Calu3 (cell line): ENCODE results near the gene PCED1B. TPM values are rescaled to one million over a fixed set of nuclear protein-coding genes. Genes with fewer than 3 reads are reported as not detected.
"Not testable (repeated sequence)": the region's sequence is repeated elsewhere in the genome, so short reads cannot be mapped to it uniquely, and the experiment has no call there.

ENCODE experiments used
- BruUV-seq: library from RNA; stranded (reverse); fragments of 400-500 nt; replicated peaks from 2 replicates; lab custom pipeline; 2021; lab: Mats Ljungman, UMichigan
- CTCF ChIA-PET: fragments of 300-600 bp; sonication (Branson Sonifier 250); formaldehyde crosslinking; loops from one replicate; lab custom pipeline; 2022; ENCODE audit warnings: antibody characterized with exemption; lab: Charles Lee
- DNase-seq: peaks from one replicate; pipeline ENCODE4 v3.0.0; 2022
- H3K27ac Mint-ChIP-seq: one replicate; pipeline ENCODE4 v1.8.0; 2022; ENCODE audit warnings: mixed read lengths; ENCODE audit not compliant: unreplicated experiment
- H3K27me3 Mint-ChIP-seq: one replicate; pipeline ENCODE4 v1.8.0; 2022; ENCODE audit warnings: mixed read lengths; ENCODE audit not compliant: unreplicated experiment
- H3K36me3 Mint-ChIP-seq: one replicate; pipeline ENCODE4 v1.8.0; 2022; ENCODE audit warnings: mild to moderate bottlenecking, moderate library complexity, mixed read lengths; ENCODE audit not compliant: insufficient read depth, unreplicated experiment
- H3K4me1 Mint-ChIP-seq: one replicate; pipeline ENCODE4 v1.8.0; 2022; ENCODE audit warnings: mild to moderate bottlenecking, low read depth, mixed read lengths; ENCODE audit not compliant: unreplicated experiment
- H3K4me3 Mint-ChIP-seq: one replicate; pipeline ENCODE4 v1.8.0; 2022; ENCODE audit warnings: mild to moderate bottlenecking, low read depth, moderate library complexity, mixed read lengths; ENCODE audit not compliant: unreplicated experiment
- H3K9me3 Mint-ChIP-seq: one replicate; pipeline ENCODE4 v1.8.0; 2022; ENCODE audit warnings: low read depth, mixed read lengths; ENCODE audit not compliant: unreplicated experiment
- CTCF ChIP-seq: fragments of 200-600 bp; IDR thresholded peaks from one replicate; pipeline ENCODE4 v1.8.0; 2022; ENCODE audit warnings: antibody characterized with exemption; ENCODE audit not compliant: unreplicated experiment
- intact Hi-C: fragments of 100-400 bp; cut with micrococcal nuclease; formaldehyde crosslinking; loops from one replicate; pipeline ENCODE4 v1.10.0; 2022; ENCODE audit not compliant: unreplicated experiment
- total RNA-seq: library from RNA; stranded (reverse); gene quantifications from 2 replicates; pipeline ENCODE4 v1.2.3, GENCODE V29; 2022

The PCED1B gene
- total RNA-seq, 1 experiment from 2014 or later: 4.1 TPM

DNA sequence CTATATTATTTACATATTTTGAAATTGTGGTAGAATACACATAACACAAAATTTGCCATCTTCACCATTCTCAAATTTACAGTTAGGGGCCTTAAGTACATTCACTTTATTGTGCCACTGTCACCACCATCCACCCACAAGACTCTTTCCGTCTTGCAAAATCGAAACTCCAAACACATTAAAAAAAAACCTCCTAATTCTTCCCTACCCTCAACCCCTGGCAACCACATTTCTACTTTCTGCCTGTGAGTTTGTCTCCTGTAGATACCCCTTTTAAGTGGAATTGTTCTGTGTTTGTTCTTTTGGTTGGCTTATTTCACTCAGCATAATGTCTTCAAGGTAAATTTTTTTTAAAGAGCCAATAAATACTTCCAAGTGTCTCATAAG, 32.0 kb downstream of the PCED1B start:
- Mint-ChIP-seq H3K36me3 (no peaks in the 10 kb centered on the region), H3K27ac (no peak overlapping the region), H3K9me3 (no peaks in the 10 kb centered on the region), H3K27me3 (no peaks in the 10 kb centered on the region), H3K4me1 (no peaks in the 10 kb centered on the region), H3K4me3 (no peak overlapping the region)
- no peak for DNase-seq
- CTCF ChIA-PET: no interaction called here
- intact Hi-C loops: no loop called here
- TF ChIP-seq CTCF: no peak
- BruUV-seq: no TSS peak

DNA sequence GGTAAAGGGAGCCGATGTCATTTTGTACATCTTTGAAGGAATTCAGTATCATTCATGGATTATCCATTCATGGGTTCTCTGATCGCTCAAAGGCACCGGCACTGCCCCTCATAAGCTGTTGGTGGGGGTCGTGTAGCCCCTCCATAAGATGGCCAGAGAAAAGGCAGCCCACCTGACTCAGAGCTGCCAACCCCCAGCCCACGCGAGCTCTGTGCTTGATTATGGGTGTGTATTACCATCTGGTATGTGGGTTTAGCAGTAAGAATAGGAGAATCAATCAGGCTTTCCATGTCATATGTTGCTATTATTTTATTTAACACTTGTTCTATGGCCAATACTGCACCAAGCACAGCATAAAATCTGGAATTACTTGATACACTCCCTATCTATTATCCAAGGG, 32.4 kb downstream of the PCED1B start:
- BruUV-seq: no TSS peak
- no peak for DNase-seq
- H3K9me3 Mint-ChIP-seq: no peaks in the 10 kb centered on the region
- no peak overlapping the region for H3K27ac Mint-ChIP-seq
- CTCF ChIA-PET: no interaction called here
- H3K4me1 Mint-ChIP-seq: no peaks in the 10 kb centered on the region
- no peak overlapping the region for H3K4me3 Mint-ChIP-seq
- TF ChIP-seq CTCF: no peak
- no peaks in the 10 kb centered on the region for H3K36me3 Mint-ChIP-seq
- H3K27me3 Mint-ChIP-seq: no peaks in the 10 kb centered on the region
- intact Hi-C loops: no loop called here

DNA sequence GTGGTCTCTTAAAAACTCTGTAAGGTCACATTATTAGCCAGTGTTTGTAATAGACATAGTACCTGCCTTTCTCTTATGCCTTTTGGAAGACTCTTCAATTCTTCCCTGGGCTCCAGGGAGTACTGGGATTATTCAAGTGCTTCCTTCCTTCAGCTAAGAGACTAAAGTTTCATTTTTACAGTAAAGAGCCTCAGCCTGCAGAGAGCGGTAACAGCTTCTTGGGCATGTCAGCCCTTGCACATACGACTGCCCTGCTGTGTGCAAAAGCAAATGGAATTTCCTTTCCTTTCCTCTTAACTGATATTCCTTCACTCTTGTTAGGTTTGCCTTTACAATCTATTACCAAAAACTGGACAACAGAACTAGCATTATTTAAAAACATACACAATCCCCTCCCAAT, 33.3 kb downstream of the PCED1B start:
- DNase-seq: no peak
- BruUV-seq: no TSS peak
- Mint-ChIP-seq H3K4me3 (no peak overlapping the region), H3K27ac (no peak overlapping the region), H3K4me1 (no peaks in the 10 kb centered on the region), H3K9me3 (no peaks in the 10 kb centered on the region), H3K36me3 (no peaks in the 10 kb centered on the region), H3K27me3 (no peaks in the 10 kb centered on the region)
- CTCF ChIA-PET: no interaction called here
- no peak for TF ChIP-seq CTCF
- intact Hi-C loops: no loop called here

DNA sequence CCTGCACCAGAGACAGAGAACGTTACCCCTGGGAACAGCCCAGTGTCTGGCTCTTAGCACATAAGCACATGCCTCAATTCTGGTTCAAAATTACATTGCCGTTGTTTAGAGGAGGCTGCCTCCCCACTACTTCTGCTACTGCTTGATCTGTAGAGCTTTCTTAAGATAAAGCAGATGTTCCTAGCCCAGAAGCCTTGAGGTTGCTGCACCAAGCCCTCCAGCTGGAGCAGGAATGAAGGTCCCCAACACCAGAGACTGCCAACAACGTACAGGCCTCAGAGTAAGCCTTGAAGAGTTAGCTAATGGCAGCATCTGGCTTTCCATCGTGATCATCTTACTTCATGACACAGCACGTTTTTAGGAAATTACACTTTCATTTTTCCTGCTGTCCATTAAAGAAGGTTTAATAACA, 35.1 kb downstream of the PCED1B start:
- no TSS peak for BruUV-seq
- Mint-ChIP-seq H3K27ac (no peak overlapping the region), H3K9me3 (no peaks in the 10 kb centered on the region), H3K36me3 (no peaks in the 10 kb centered on the region), H3K4me1 (no peaks in the 10 kb centered on the region), H3K27me3 (no peaks in the 10 kb centered on the region), H3K4me3 (no peak overlapping the region)
- TF ChIP-seq CTCF: no peak
- CTCF ChIA-PET: no interaction called here
- intact Hi-C loops: no loop called here
- no peak for DNase-seq

DNA sequence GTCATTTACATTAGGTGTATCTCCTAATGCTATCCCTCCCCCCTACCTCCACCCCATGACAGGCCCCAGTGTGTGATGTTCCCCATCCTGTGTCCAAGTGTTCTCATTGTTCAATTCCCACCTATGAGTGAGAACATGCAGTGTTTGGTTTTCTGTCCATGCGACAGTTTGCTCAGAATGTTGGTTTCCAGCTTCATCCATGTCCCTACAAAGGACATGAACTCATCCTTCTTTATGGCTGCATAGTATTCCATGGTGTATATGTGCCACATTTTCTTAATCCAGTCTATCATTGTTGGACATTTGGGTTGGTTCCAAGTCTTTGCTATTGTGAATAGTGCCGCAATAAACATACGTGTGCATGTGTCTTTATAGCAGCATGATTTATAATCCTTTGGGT, 37.9 kb downstream of the PCED1B start:
- H3K27me3 Mint-ChIP-seq, H3K27ac Mint-ChIP-seq, CTCF ChIA-PET, H3K4me1 Mint-ChIP-seq, H3K4me3 Mint-ChIP-seq, H3K36me3 Mint-ChIP-seq, H3K9me3 Mint-ChIP-seq, intact Hi-C loops, DNase-seq, BruUV-seq: not testable (repeated sequence)
